ENCODE data around the gene MYBPC2.

GRCh38 chr19:50409347-50409746, 23.3 kb upstream of the MYBPC2 start:
- TF ChIP-seq EZH2phosphoT487 (conservative IDR thresholded peaks at IDR 0.05; ENCODE audit: low read length) (no peak), CTCF (IDR thresholded peaks at IDR 0.05; ENCODE audit: insufficient read depth, low read length, poor library complexity, severe bottlenecking) (no peak)
